Liver (tissue), 9 donors: Measurements from ENCODE around the gene SHLD3. TPM values are rescaled to one million over a fixed set of nuclear protein-coding genes. Genes with fewer than 3 reads are reported as not detected.

Experiments used
- DNase-seq: peaks from one replicate; pipeline ENCODE4 v3.0.0-alpha.2; 2017; ENCODE audit warnings: low spot score
- H3K27ac ChIP-seq, 2 donors: one replicate each; pipeline ENCODE4 v1.7.0; 2013; ENCODE audit warnings: inconsistent platforms in 2 of 2, low read length in 2 of 2, control low read depth in 1 of 2, low read depth in 1 of 2, mild to moderate bottlenecking in 1 of 2
- H3K27me3 ChIP-seq, 4 donors: one replicate each; pipeline versions ENCODE4 v1.6.1 to v1.7.0; 2013; ENCODE audit warnings: low read length in 3 of 4, inconsistent platforms in 1 of 4, mild to moderate bottlenecking in 1 of 4, moderate library complexity in 1 of 4; ENCODE audit not compliant: control insufficient read depth in 4 of 4, insufficient read depth in 4 of 4
- H3K36me3 ChIP-seq, 4 donors: one replicate each; pipeline versions ENCODE4 v1.6.1 to v1.7.0; 2013; ENCODE audit warnings: low read length in 3 of 4, mild to moderate bottlenecking in 3 of 4, low read depth in 1 of 4, moderate library complexity in 1 of 4; ENCODE audit not compliant: control insufficient read depth in 4 of 4, insufficient read depth in 3 of 4
- H3K4me1 ChIP-seq, 4 donors: one replicate each; pipeline versions ENCODE4 v1.6.1 to v1.7.0; 2013; ENCODE audit warnings: low read length in 3 of 4, mild to moderate bottlenecking in 3 of 4, moderate library complexity in 1 of 4; ENCODE audit not compliant: control insufficient read depth in 4 of 4, insufficient read depth in 4 of 4
- H3K4me3 ChIP-seq, 3 donors: one replicate each; pipeline versions ENCODE4 v1.6.1 to v1.7.0; 2013; ENCODE audit warnings: low read length in 3 of 3, control low read depth in 1 of 3, low read depth in 1 of 3, mild to moderate bottlenecking in 1 of 3
- H3K9ac ChIP-seq, 2 donors: one replicate each; pipeline ENCODE4 v1.7.0; 2013; ENCODE audit warnings: low read length in 2 of 2, mild to moderate bottlenecking in 2 of 2, moderate library complexity in 2 of 2, control low read depth in 1 of 2, low read depth in 1 of 2
- H3K9me3 ChIP-seq, 4 donors: one replicate each; pipeline versions ENCODE4 v1.6.1 to v1.7.0; 2013; ENCODE audit warnings: low read length in 3 of 4; ENCODE audit not compliant: control insufficient read depth in 4 of 4
- FOXA1 ChIP-seq: IDR thresholded peaks from 2 replicates; pipeline ENCODE4 v1.6.1; 2016; ENCODE audit warnings: antibody characterized with exemption
- GABPA ChIP-seq, 2 donors: IDR thresholded peaks in 1 of 2; conservative IDR thresholded peaks in 1 of 2; 2 replicates each; pipeline ENCODE4 v1.6.1; 2016; ENCODE audit warnings: antibody characterized with exemption in 2 of 2, mild to moderate bottlenecking in 1 of 2, moderate library complexity in 1 of 2
- HNF4A ChIP-seq, 2 donors: conservative IDR thresholded peaks; 2 replicates each; pipeline ENCODE4 v1.6.1; 2016; ENCODE audit warnings: antibody characterized with exemption in 2 of 2, mild to moderate bottlenecking in 2 of 2
- HNF4G ChIP-seq: IDR thresholded peaks from 2 replicates; pipeline ENCODE4 v1.6.1; 2016; ENCODE audit warnings: antibody characterized with exemption
- JUND ChIP-seq, 2 donors: IDR thresholded peaks; 2 replicates each; pipeline ENCODE4 v1.6.1; 2016; ENCODE audit warnings: antibody characterized with exemption in 2 of 2
- NR2F2 ChIP-seq: IDR thresholded peaks from 2 replicates; pipeline ENCODE4 v1.6.1; 2016; ENCODE audit warnings: antibody characterized with exemption
- RAD21 ChIP-seq, 2 donors: IDR thresholded peaks; 2 replicates each; pipeline ENCODE4 v1.6.1; 2016; ENCODE audit warnings: antibody characterized with exemption in 2 of 2, mild to moderate bottlenecking in 2 of 2
- RXRA ChIP-seq, 2 donors: IDR thresholded peaks; 2 replicates each; pipeline ENCODE4 v1.6.1; 2017 to 2018; ENCODE audit warnings: antibody characterized with exemption in 2 of 2, mild to moderate bottlenecking in 1 of 2
- TAF1 ChIP-seq: conservative IDR thresholded peaks from 2 replicates; pipeline ENCODE4 v1.6.1; 2016; ENCODE audit warnings: antibody characterized with exemption, mild to moderate bottlenecking
- YY1 ChIP-seq: IDR thresholded peaks from 2 replicates; pipeline ENCODE4 v1.6.1; 2016; ENCODE audit warnings: antibody characterized with exemption, mild to moderate bottlenecking
- WGBS: extraction: QIAGEN DNeasy Blood & Tissue Kit; methylation state at CpG from one replicate; pipeline ENCODE4 v1.1.7; 2013; 5-methylcytosine and 5-hydroxymethylcytosine counted together
- polyA plus RNA-seq, 2 donors: library from polyadenylated mRNA; stranded (reverse) in 1 of 2; unstranded in 1 of 2; fragments of 200-250 nt in 1 of 2; fragments of >200 nt in 1 of 2; fragmentation: Nextera tagmentation in 1 of 2; extraction: Ambion mirVana in 1 of 2; gene quantifications; one replicate each; pipeline versions ENCODE4 v1.2.1 to v1.2.3, GENCODE V29; 2013 to 2015
- total RNA-seq, 2 donors: library from RNA; depleted of rRNA; stranded (reverse); fragments of >200 nt; gene quantifications; one replicate each; pipeline ENCODE4 v1.2.3, GENCODE V29; 2014
- TF ChIP-seq, protein P1 (sequence below): IDR thresholded peaks from 2 replicates; pipeline ENCODE4 v1.6.1; 2016; ENCODE audit warnings: antibody characterized with exemption, mild to moderate bottlenecking
- TF ChIP-seq, protein P2 (sequence below): IDR thresholded peaks from 2 replicates; pipeline ENCODE4 v1.6.1; 2016; ENCODE audit warnings: antibody characterized with exemption
- TF ChIP-seq, protein P3 (sequence below): fragments of 150-350 bp; IDR thresholded peaks from 2 replicates; pipeline ENCODE4 v1.5.1; 2017; ENCODE audit warnings: improper control_type of control experiment, low read depth, low read length; ENCODE audit not compliant: missing input control
- TF ChIP-seq, protein P4 (sequence below): IDR thresholded peaks from 2 replicates; pipeline ENCODE4 v1.6.1; 2016; ENCODE audit warnings: antibody characterized with exemption
- donor health status: healthy.
- donor health status: healthy.
- donor health status: healthy.
- donor health status: healthy.
- donor health status: healthy.

Gene SHLD3
- total and polyA plus RNA-seq, 4 donors = 1.0 to 2.5 (median 1.8) TPM

DNA sequence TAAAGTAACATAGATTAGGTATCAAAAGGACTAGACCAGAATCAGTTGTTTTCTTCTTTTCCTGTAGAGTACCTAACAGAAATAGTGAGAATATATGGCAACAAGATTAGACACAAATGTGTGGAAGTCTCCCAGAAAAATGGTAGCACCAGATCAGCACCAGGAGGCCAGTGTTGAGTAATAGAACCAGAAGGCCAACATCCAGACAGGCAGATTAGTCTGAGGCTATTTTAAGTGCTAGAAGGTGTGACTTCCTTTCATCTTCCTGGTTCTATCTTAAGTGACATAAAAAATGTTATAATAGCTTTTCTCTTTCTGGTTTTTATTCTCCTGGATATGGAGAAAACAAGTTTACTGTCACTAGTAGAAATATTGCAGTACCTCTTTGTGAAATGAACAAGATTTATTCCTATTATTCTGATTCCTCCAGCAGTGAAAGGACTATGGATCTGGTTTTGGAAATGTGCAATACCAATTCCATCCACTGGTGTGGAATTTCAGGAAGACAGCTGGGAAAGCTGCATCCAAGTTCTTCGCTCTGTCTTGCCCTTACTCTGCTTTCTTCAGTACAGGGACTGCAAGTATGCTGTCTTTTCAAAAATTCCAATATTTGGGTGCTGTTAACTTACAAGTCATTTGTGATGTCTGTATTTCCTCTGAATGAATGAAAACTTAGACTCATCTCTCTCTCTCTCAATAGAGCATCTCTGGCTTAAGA, 39.1 kb downstream of the SHLD3 start:
- WGBS = 95% methylated on average over 1 of the region's 1 CpG

DNA sequence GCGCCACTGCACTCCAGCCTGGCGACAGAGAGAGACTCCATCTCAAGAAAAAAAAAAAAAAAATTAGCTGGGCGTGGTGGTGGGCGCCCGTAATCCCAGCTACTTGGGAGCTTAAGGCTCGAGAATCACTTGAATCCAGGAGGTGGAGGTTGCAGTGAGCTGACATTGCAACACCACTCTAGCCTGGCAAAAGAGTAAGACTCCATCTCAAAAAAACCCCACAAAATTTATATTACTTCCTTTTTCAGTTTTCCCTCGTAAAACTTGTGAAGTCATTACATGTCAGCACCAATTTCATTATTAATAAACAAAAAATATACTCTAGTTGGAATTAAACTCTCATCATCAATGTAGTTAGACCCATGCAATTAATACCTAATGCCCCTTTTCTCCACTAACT, 43.9 kb downstream of the SHLD3 start:
- peaks cover 0 to 12% (median 3%) of the 10 kb centered on the region in 4 donors for H3K36me3 ChIP-seq
- no peak overlapping the region for H3K27ac ChIP-seq
- H3K27me3 ChIP-seq = no peaks in the 10 kb centered on the region
- 82% methylated on average over 7 of the region's 7 CpGs for WGBS
- H3K4me3 ChIP-seq = no peak overlapping the region
- no peaks in the 10 kb centered on the region for H3K9me3 ChIP-seq
- H3K4me1 ChIP-seq = no peaks in the 10 kb centered on the region
- DNase-seq = no peak
- no peak overlapping the region for H3K9ac ChIP-seq
- no peak for TF ChIP-seq YY1
- TF ChIP-seq, protein P1, sequence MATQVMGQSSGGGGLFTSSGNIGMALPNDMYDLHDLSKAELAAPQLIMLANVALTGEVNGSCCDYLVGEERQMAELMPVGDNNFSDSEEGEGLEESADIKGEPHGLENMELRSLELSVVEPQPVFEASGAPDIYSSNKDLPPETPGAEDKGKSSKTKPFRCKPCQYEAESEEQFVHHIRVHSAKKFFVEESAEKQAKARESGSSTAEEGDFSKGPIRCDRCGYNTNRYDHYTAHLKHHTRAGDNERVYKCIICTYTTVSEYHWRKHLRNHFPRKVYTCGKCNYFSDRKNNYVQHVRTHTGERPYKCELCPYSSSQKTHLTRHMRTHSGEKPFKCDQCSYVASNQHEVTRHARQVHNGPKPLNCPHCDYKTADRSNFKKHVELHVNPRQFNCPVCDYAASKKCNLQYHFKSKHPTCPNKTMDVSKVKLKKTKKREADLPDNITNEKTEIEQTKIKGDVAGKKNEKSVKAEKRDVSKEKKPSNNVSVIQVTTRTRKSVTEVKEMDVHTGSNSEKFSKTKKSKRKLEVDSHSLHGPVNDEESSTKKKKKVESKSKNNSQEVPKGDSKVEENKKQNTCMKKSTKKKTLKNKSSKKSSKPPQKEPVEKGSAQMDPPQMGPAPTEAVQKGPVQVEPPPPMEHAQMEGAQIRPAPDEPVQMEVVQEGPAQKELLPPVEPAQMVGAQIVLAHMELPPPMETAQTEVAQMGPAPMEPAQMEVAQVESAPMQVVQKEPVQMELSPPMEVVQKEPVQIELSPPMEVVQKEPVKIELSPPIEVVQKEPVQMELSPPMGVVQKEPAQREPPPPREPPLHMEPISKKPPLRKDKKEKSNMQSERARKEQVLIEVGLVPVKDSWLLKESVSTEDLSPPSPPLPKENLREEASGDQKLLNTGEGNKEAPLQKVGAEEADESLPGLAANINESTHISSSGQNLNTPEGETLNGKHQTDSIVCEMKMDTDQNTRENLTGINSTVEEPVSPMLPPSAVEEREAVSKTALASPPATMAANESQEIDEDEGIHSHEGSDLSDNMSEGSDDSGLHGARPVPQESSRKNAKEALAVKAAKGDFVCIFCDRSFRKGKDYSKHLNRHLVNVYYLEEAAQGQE = no peak
- TF ChIP-seq TAF1 = no peak
- TF ChIP-seq FOXA1 = no peak
- no peak for TF ChIP-seq GABPA (IDR thresholded peaks at IDR 0.05 in 1 of 2, conservative IDR thresholded peaks at IDR 0.05 in 1 of 2)
- TF ChIP-seq JUND (IDR thresholded peaks at IDR 0.05) = no peak
- TF ChIP-seq RXRA (IDR thresholded peaks at IDR 0.05) = no peak
- TF ChIP-seq, protein P2, sequence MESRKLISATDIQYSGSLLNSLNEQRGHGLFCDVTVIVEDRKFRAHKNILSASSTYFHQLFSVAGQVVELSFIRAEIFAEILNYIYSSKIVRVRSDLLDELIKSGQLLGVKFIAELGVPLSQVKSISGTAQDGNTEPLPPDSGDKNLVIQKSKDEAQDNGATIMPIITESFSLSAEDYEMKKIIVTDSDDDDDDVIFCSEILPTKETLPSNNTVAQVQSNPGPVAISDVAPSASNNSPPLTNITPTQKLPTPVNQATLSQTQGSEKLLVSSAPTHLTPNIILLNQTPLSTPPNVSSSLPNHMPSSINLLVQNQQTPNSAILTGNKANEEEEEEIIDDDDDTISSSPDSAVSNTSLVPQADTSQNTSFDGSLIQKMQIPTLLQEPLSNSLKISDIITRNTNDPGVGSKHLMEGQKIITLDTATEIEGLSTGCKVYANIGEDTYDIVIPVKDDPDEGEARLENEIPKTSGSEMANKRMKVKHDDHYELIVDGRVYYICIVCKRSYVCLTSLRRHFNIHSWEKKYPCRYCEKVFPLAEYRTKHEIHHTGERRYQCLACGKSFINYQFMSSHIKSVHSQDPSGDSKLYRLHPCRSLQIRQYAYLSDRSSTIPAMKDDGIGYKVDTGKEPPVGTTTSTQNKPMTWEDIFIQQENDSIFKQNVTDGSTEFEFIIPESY = no peak
- TF ChIP-seq HNF4A (conservative IDR thresholded peaks at IDR 0.05) = no peak
- no peak for TF ChIP-seq HNF4G
- TF ChIP-seq NR2F2 = no peak

More for the DNA sequence above, 39.1 kb downstream of the SHLD3 start:
- Histone ChIP-seq H3K9ac (no peak overlapping the region), H3K4me1 (no peaks in the 10 kb centered on the region), H3K27ac (no peak overlapping the region), H3K4me3 (no peak overlapping the region), H3K36me3 (peaks cover 4 to 24% (median 10%) of the 10 kb centered on the region in 4 donors), H3K27me3 (no peaks in the 10 kb centered on the region), H3K9me3 (no peaks in the 10 kb centered on the region)
- no peak for DNase-seq
- TF ChIP-seq HNF4G (no peak), RXRA (IDR thresholded peaks at IDR 0.05) (no peak), RAD21 (IDR thresholded peaks at IDR 0.05) (peak in 1 of 2 donors; percentile 32), NR2F2 (no peak)
- TF ChIP-seq, protein P3, sequence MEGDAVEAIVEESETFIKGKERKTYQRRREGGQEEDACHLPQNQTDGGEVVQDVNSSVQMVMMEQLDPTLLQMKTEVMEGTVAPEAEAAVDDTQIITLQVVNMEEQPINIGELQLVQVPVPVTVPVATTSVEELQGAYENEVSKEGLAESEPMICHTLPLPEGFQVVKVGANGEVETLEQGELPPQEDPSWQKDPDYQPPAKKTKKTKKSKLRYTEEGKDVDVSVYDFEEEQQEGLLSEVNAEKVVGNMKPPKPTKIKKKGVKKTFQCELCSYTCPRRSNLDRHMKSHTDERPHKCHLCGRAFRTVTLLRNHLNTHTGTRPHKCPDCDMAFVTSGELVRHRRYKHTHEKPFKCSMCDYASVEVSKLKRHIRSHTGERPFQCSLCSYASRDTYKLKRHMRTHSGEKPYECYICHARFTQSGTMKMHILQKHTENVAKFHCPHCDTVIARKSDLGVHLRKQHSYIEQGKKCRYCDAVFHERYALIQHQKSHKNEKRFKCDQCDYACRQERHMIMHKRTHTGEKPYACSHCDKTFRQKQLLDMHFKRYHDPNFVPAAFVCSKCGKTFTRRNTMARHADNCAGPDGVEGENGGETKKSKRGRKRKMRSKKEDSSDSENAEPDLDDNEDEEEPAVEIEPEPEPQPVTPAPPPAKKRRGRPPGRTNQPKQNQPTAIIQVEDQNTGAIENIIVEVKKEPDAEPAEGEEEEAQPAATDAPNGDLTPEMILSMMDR = peak; percentile 32
- TF ChIP-seq, protein P1 = no peak
- TF ChIP-seq, protein P4, sequence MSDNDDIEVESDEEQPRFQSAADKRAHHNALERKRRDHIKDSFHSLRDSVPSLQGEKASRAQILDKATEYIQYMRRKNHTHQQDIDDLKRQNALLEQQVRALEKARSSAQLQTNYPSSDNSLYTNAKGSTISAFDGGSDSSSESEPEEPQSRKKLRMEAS = no peak
